Middle frontal gyrus (tissue), 1 donor: ENCODE results near the gene DLD.
"Not testable (repeated sequence)": the region's sequence is repeated elsewhere in the genome, so short reads cannot be mapped to it uniquely, and the experiment has no call there.

Experiments used
- DNase-seq: peaks from one replicate; pipeline ENCODE4 v3.0.0-alpha.2; 2015; ENCODE audit warnings: low spot score; ENCODE audit errors: extremely low spot score

DLD gene, protein sequence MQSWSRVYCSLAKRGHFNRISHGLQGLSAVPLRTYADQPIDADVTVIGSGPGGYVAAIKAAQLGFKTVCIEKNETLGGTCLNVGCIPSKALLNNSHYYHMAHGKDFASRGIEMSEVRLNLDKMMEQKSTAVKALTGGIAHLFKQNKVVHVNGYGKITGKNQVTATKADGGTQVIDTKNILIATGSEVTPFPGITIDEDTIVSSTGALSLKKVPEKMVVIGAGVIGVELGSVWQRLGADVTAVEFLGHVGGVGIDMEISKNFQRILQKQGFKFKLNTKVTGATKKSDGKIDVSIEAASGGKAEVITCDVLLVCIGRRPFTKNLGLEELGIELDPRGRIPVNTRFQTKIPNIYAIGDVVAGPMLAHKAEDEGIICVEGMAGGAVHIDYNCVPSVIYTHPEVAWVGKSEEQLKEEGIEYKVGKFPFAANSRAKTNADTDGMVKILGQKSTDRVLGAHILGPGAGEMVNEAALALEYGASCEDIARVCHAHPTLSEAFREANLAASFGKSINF

DNA sequence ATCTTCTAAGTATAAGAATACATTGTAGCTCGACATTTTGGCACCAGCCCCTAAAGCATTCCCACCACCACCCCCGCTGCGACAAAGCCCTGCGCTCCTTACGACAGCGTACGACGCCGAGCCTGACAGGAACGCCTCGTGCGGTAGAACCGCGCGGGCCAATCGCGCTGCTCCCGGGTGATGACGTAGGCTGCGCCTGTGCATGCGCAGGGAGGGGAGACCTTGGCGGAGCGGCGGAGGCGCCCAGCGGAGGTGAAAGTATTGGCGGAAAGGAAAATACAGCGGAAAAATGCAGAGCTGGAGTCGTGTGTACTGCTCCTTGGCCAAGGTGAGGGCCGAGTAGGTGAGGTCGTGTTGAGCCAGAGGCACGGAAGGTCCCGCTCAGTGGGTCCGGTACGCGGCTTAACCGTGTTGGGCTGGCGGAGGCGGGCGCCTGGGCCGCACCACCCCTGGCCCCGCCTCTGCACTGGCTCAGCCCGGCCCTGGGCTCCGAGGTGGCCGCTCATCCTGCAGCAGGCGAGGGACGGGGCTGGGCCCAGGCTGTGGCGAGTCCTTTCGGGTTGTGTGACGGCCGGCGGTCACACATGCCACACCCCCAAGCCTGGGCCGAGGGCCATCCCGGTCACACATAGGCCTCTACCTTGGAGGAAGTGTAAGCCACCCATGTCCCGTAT is at the start of gene DLD:
Gene DLD (plus strand): TSS at position 222 of the 674 bp plus-strand sequence. CDS start 68 bp downstream, at position 290.
- DNase-seq: peak; percentile 93

DNA sequence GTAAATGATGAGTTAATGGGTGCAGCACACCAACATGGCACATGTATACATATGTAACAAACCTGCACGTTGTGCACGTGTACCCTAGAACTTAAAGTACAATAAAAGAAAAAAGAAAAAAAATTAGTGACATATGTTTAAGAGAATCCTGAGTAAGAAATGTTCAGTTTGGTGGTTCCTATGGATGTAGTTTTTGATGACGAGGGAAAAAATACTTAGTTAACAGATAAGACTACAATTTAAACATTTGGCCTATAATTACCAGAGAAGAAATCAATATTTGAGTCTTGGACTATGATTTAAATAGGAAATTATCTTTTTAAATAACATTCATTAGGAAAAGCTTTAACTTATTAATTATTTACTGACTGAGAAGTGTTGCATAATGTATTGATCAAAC is 48.8 kb upstream of the DLD start:
- DNase-seq: no peak

DNA sequence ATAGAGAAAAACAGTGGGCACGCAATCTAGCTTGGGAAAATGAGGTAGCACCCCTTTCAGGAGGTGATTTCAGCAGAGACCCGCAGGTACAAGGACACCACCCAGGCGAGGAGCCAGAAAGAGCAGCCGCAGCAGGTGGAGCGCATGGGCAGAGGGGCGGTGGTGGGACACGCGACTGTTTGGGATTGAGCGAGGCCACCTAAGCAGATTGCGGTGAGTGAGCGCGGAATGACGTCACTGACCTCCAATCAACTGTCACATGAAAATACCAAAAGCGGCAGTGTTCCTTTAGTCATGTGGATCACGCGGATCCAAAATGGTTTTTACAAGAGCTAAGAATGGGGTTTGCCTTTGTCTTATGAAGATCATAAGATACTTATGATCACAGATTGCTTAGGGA is 47.8 kb upstream of the DLD start:
- DNase-seq: no peak

DNA sequence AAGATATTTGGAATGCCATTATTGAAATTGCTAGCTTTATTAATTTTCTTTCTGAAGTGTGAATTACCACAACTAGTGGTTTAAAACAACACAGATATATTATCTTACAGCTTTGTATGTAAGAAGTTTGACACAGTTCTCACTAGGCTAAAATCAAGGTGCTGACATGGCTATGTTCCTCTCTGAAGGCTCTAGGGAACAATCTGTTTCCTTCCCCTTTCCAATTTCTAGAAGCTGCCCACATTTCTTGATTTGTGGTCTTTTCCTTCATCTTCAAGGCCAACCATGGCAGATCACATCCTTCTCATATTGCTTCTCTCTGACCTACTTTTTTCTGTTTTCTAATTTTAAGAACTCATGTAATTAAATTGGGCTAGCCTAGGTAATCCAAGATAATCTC is 44.7 kb upstream of the DLD start:
- no peak for DNase-seq

DNA sequence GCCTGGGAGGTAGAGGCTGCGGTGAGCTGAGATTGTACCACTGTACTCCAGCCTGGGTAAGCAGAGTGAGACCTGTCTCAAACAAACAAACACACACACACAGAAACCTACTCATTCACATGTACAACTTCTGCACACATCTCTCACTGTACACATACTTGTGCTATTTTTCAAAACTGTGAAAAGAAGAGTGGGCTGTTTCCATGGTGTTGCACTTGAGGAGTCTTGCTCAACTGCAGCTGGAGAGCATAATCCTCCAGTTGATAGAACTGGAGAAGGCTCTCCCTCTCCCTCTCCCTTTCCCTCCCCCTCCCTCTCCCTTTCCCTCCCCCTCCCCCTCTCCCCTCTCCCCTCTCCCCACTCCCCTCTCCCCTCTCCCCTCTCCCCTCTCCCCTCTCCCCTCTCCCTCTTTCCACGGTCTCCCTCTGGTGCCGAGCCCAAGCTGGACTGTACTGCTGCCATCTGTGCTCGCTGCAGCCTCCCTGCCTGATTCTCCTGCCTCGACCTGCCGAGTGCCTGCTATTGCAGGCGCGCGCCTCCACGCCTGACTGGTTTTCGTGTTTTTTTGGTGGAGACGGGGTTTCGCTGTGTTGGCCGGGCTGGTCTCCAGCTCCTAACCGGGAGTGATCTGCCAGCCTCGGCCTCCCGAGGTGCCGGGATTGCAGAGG is 43.7 kb upstream of the DLD start:
- no peak for DNase-seq

DNA sequence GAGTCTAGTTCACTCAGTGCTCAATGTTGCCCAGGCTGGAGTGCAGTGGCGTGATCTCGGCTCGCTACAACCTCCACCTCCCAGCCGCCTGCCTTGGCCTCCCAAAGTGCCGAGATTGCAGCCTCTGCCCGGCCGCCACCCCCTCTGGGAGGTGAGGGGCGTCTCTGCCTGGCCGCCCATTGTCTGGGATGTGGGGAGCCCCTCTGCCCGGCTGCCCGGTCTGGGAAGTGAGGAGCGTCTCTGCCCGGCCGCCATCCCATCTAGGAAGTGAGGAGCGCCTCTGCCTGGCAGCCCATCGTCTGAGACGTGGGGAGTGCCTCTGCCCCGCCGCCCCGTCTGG is 43.2 kb upstream of the DLD start:
- not testable (repeated sequence) for DNase-seq

DNA sequence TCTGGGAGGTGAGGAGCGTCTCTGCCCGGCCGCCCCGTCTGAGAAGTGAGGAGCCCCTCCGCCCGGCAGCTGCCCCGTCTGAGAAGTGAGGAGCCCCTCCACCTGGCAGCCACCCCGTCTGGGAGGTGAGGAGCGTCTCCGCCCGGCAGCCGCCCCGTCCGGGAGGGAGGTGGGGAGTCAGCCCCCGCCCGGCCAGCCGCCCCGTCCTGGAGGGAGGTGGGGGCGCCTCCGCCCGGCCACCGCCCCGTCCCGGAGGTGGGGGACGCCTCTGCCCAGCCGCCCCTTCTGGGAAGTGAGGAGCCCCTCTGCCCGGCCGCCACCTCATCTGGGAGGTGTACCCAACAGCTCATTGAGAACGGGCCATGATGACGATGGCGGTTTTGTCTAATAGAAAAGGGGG is 42.8 kb upstream of the DLD start:
- DNase-seq: not testable (repeated sequence)

DNA sequence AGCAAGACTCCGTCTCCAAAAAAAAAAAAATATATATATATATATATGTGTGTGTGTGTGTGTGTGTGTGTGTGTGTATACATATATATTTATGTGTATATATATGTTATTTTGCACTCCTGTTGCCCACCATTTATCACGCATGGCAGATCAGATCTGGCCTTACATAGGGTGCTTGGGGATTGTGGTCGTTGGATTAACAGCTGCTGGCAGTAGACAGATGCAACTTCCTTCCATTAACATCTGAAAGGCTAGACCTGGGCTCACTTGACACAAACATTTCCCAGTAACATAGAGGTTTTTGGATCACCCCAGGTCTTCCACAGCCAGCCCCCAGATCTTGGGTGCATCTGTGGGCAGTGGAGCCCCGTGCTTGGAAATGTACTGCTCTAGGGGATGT is 40.8 kb upstream of the DLD start:
- no peak for DNase-seq

DNA sequence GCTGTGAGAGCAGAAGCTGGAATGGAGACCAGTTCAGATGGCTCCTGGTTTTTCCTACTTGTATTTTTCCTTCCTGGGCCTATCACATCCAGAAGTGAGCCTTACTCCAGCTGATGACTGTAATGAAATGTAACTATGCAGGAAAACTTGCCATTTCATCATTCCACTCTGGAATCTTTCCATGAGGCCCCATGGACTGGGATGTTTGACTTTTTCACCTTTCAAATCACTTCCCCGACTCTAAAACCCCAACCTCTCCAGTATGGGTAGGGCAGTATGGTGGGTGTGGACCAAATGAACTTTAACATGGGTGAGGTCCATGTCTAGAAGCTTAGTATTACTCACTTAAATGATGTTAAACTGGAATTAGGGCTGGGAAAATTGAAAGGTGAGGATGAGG is 40.3 kb upstream of the DLD start:
- DNase-seq: no peak

DNA sequence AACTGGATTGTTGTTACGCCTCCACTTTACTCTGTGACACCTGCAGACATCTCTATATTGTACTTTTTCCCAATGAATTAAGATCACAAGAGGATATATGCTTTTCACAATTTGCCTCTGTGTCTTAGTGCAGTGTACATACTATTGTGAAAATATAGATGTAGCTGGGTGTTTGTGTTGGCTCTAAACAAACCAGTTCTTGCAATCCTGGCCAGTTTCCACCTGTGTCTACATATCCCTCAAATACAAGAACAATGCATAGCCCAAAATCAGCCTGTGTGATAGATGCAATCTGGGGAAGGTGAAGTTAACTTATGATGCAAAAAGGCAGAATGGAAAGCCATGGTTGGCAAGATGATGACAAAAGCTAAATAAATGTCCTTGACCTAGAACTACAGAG is 36.5 kb upstream of the DLD start:
- no peak for DNase-seq

DNA sequence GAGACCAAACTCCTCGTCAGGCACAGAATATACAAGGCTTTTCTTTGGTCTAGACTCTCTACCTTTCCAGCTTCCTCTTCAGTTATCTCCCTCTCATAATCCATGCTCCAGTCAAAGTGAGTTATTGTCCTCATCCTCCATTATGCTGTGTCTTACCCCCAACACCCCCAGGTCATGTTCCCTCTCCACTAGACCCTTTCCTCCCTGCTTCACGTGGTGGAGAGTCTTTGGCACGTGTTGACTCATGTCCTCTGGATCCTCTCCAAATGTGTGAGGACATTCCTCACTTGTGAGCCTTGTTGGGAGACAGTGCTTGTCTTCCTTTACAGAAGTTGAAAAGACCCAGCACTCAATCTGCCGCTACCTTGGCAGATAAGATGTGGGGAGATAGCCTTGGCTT is 36.0 kb upstream of the DLD start:
- no peak for DNase-seq

DNA sequence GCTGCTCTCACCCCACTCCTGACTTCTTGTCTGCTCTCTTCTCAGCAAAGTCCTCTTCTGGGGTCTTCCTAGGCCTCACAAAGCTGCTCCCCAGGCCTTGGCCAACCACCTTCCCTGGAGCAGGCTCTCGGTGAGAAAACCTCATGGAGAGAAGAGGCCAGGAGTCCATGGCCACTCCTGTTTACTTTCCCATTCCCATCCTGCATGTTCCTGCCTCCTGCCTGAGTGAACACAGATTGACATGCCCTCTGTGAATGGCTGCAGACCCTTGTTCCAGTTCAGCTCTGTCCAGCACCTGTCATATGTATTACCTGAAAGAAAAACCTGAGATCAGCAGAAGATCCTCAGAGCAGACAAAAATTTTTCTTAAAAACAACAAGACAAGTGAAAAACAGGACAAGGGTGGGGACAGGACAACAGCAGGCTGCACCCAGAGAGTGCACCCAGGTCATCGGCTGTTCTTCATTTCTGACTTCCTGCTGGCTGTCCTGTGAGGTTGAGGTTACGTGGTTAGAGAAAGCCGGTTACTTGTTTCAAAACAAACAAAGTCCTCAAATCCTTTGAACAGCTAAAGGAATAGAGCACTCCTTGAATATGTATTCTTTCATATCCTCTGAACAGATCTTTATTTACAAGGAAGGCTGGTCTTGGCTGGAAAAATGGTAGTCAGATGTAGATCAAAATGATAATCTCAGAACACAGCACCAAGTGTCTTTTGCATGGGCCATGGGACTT is 34.0 kb upstream of the DLD start:
- no peak for DNase-seq

DNA sequence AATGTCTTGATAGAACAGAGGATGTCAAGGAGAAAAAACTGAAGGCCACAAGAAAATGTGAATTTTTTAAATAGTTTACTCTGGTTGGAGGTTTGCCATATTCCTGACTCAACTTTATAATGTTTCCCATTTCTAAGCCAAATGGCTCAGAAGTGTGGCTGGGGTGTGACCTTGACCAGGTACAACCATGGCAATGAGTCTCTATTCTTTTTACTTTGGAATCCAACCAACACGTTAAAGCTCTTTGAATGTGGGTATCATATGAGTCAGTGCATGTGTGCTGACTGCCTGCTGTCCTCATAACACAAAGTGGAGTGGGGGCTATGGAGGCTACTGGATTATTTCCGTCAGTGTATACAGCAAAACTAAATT is 33.5 kb upstream of the DLD start:
- no peak for DNase-seq

DNA sequence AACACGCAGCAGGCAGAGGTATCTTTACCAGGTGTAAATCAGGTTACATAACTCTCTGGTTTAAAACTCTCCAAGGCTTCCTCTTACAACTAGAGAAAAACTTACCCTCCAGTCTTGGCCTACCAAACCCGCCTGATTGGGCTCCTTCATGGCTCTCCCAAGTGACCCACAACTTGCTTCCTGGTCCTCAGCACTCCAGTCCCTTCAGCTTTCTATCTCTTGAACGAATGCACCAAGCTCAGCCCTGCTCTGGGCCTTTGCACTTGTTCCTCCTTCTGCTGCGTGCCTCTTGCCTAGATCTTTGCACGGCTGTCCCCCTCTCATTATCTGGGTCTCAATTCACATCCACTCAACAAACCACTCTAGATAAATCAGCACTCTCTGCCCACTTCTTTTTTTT is 32.7 kb upstream of the DLD start:
- no peak for DNase-seq

DNA sequence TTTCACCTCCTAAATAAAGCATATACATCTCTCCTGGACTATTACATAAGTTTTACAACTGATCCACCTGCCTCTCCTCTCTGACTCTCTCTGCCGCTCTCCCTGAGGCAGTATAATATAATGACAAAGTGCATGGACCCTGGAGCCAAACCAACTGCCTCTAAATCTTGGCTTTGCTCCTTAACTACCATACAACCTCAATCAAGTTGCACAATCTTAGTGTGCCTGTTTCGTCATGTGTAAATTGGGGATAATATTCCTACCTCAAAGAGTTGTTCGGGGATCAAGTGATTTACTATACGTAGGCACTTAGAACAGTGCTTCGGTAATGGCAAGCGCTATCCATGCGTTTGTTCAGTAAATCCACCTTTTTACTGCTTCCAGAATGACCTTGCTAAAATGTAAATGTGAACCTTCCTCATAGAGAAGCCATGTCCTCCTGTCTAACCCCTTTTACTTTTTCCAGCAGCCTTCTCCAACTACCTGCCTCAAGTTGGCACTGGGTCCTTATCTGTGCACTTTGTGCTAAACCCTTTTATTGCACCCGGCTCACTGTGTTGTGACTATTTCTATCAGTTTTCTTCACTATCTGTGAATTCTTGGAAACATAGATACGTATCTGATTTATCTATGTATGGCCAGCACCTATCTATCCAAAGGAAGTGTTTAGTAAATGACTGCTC is 30.6 kb upstream of the DLD start:
- DNase-seq: no peak

DNA sequence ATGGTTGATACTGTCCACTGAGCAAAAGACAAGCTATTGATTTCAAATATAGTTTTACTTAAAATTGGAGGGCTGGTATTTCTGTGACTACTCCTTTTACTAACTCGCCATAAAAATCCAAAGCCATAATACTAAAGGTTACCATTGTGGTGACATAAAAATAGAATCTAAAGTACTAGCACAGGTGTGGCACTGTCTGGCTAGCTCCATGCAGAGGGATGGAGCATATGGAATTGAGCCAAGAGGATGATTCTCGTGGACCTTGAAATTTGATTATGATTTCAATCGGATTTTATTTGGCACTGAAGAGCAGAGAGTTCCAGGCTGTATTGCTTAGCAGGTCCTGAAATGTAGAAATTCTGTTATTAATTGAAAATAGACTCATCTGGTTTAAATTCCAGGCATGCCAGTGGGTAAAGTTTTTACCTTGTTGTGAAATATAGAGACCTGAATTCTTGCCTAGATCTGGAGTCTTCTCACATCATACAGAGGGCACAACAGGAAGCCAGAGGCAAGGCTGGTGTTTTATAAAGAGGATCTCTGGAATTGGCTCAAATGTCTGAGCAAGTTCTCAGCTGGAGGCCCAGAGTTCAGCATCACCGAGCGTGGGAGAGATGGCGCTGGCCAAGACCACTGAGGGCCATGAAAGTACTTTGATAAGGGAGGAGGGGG is 29.9 kb upstream of the DLD start:
- no peak for DNase-seq

DNA sequence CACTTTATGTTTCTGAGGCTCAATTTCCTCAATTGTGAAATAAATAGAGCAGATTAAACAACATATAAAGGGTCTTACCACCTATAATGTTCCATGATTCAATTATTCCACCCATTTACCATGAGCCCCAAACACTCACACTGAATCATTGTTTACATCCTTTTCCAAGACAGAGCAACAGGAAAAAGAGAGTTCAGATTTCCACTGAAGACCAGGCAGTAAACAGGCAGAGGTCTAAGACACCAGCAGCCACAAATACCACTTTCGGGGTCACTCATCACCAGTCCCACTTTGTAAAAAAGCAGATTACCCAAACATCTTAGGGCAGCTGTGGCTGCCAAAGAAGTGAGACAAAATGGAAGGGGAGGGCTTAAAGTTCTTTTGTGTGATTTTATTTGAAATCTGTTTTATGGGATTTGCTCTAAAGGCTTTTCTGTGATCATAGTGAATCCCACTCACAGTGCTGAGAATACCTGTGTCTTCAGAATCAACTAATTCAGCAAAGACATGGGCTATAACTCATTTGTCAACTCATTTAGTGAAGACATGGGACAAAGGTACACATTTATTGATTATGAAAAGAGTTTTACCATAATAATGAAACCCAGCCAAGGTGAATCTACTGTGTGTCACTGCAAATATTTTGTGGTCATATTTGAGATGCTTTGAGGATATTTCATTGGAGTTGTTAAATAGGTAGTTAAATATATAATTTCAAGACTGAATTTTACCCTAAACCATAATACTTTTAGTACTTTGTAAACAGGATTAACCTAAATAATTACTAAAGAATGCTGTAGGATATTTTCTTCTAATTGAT is 24.8 kb upstream of the DLD start:
- DNase-seq: no peak

DNA sequence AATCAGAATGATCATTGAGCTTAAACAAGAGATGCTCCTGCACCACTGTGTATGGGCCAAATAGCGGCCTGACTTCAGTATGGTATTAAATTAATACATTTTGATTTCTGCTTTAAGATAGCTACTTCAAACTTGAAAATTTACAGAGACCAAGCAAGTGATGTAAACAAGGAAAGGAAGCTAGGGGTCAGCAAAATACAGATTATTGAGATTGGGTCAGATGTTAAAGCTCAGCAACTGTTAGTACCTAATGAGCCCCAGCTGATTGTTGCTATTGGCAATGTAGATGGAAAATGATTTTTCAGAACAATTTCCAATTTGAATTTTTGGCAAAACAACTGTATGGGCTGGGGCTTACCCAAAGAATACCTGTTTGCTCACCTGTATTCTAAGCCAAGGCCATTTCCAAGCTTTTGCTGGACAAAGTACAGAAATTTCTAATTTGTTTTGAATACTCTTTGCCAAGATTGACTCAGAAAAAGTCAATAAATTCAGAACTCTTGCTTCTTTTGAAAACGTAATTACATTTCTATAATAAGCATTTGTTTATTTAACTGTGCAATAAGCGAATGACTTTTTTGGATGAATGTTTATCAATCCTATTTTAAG is 23.0 kb upstream of the DLD start:
- no peak for DNase-seq

DNA sequence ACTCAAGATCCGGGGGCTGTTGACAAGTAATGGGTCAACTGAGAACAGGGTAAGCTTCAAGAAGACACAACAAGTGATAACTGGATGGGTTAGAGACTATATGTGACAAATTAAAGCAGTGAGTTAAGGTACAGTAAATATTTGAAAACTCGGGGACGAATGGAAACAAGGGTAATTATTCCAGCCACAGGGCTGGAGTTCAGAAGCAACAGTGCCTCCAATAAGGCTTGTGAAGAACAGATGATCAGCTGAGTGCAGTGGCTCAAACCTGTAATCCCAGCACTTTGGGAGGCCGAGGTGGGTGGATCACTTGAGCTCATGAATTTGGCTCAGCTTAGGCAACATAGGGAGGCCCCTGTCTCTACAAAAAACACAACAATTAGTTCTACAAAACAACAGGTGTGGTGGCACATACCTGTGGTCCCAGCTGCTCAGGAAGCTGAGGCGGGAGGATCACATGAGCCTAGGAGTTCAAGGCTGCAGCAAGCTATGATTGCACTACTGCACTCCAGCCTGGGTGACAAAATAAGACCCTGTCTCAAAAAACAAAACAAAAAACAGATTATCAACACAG is 20.5 kb upstream of the DLD start:
- DNase-seq: no peak
